ENCODE measurements around the gene DPH7. TPM values are rescaled to one million over a fixed set of nuclear protein-coding genes. Genes with fewer than 3 reads are reported as not detected.
"Not testable (repeated sequence)": the region's sequence is repeated elsewhere in the genome, so short reads cannot be mapped to it uniquely, and the experiment has no call there.

The DPH7 gene
- total and polyA plus RNA-seq, 2 experiments from 2014 or later, result 26.7 to 27.0 TPM

GRCh38 chr9:137511758-137512463 is 66.8 kb downstream of the DPH7 start:
- no peaks in the 10 kb centered on the region for H4K20me1 ChIP-seq (ENCODE audit: insufficient read depth)
- no peak overlapping the region for H3K9ac ChIP-seq
- peaks cover 4% of the 10 kb centered on the region; the same call in 1 of the 2 replicates for H3K4me1 ChIP-seq (ENCODE audit: insufficient read depth)
- 83 to 86% methylated on average over 24 to 25 of the region's 25 CpGs for WGBS, 2 experiments (ENCODE audit: low coverage in 1 of 2, low lambda C conversion rate in 2 of 2, missing lambda C conversion rate in 2 of 2)
- H3K4me2 ChIP-seq (ENCODE audit: unreplicated experiment), result no peak overlapping the region
- in situ Hi-C loops (cut with MboI), result no loop called here
- H3K36me3 ChIP-seq (ENCODE audit: low read depth), result no peaks in the 10 kb centered on the region
- DNase-seq, result no peak
- no peak overlapping the region for H3K4me3 ChIP-seq
- TF ChIP-seq EZH2 (IDR thresholded peaks at IDR 0.05; ENCODE audit: insufficient read depth, poor library complexity, severe bottlenecking) (no peak), EZH2phosphoT487 (IDR thresholded peaks at IDR 0.05; ENCODE audit: insufficient read depth, low read depth) (no peak)
- no peaks in the 10 kb centered on the region for H3K27me3 ChIP-seq (replicated peaks; ENCODE audit: insufficient read depth)
- H3F3A ChIP-seq (ENCODE audit: insufficient read depth), result no peaks in the 10 kb centered on the region
- no peak overlapping the region for H2AFZ ChIP-seq
- H3K79me2 ChIP-seq (ENCODE audit: insufficient read depth), result no peaks in the 10 kb centered on the region
- H3K9me2 ChIP-seq (ENCODE audit: insufficient read depth), result no peaks in the 10 kb centered on the region
- no peaks in the 10 kb centered on the region for H3K9me3 ChIP-seq (ENCODE audit: low read depth)
- no peak overlapping the region for H3K27ac ChIP-seq

GRCh38 chr9:137511126-137511525 is 67.6 kb downstream of the DPH7 start:
- H3K4me1 ChIP-seq (ENCODE audit: insufficient read depth); H3K9me3 ChIP-seq (ENCODE audit: low read depth); H3K27ac ChIP-seq; H4K20me1 ChIP-seq (ENCODE audit: insufficient read depth); H3K4me3 ChIP-seq; H3K4me2 ChIP-seq (ENCODE audit: unreplicated experiment); DNase-seq; H3K9ac ChIP-seq; H3K27me3 ChIP-seq (replicated peaks; ENCODE audit: insufficient read depth); H3F3A ChIP-seq (ENCODE audit: insufficient read depth); H2AFZ ChIP-seq; in situ Hi-C loops (cut with MboI); H3K79me2 ChIP-seq (ENCODE audit: insufficient read depth); H3K36me3 ChIP-seq (ENCODE audit: low read depth); H3K9me2 ChIP-seq (ENCODE audit: insufficient read depth): not testable (repeated sequence)
- 92 to 94% methylated on average over 8 to 22 of the region's 22 CpGs for WGBS, 2 experiments (ENCODE audit: low coverage in 1 of 2, low lambda C conversion rate in 2 of 2, missing lambda C conversion rate in 2 of 2)

GRCh38 chr9:137509198-137509597 is 69.5 kb downstream of the DPH7 start:
- Histone ChIP-seq H3K27ac (no peak overlapping the region), H2AFZ (no peak overlapping the region), H3K9me2 (ENCODE audit: insufficient read depth) (no peaks in the 10 kb centered on the region), H4K20me1 (ENCODE audit: insufficient read depth) (no peaks in the 10 kb centered on the region), H3K27me3 (replicated peaks; ENCODE audit: insufficient read depth) (no peaks in the 10 kb centered on the region), H3K9ac (no peak overlapping the region), H3K36me3 (ENCODE audit: low read depth) (no peaks in the 10 kb centered on the region), H3K4me2 (ENCODE audit: unreplicated experiment) (no peak overlapping the region), H3K4me3 (no peak overlapping the region), H3K9me3 (ENCODE audit: low read depth) (no peaks in the 10 kb centered on the region), H3K79me2 (ENCODE audit: insufficient read depth) (no peaks in the 10 kb centered on the region), H3K4me1 (ENCODE audit: insufficient read depth) (peaks cover 4% of the 10 kb centered on the region; the same call in 1 of the 2 replicates), H3F3A (ENCODE audit: insufficient read depth) (no peaks in the 10 kb centered on the region)
- WGBS, 2 experiments (ENCODE audit: low coverage in 1 of 2, low lambda C conversion rate in 2 of 2, missing lambda C conversion rate in 2 of 2), result 90 to 94% methylated on average over 13 to 14 of the region's 14 CpGs
- DNase-seq, result no peak
- TF ChIP-seq EZH2phosphoT487 (IDR thresholded peaks at IDR 0.05; ENCODE audit: insufficient read depth, low read depth), result no peak
- no peak for TF ChIP-seq EZH2 (IDR thresholded peaks at IDR 0.05; ENCODE audit: insufficient read depth, poor library complexity, severe bottlenecking)
- in situ Hi-C loops (cut with MboI), result no loop called here

- no peak overlapping the region for H2AFZ ChIP-seq
- no peak overlapping the region for H3K4me2 ChIP-seq (ENCODE audit: unreplicated experiment)
- H3K9ac ChIP-seq, result 0 out of 2 replicates have a peak overlapping the region, but pooled peaks have one; percentile 2
- H3K9me3 ChIP-seq (ENCODE audit: low read depth), result no peaks in the 10 kb centered on the region
- H3K27me3 ChIP-seq (replicated peaks; ENCODE audit: insufficient read depth), result no peaks in the 10 kb centered on the region
- H3K27ac ChIP-seq, result no peak overlapping the region
- H3K79me2 ChIP-seq (ENCODE audit: insufficient read depth), result no peaks in the 10 kb centered on the region
- TF ChIP-seq EZH2 (IDR thresholded peaks at IDR 0.05; ENCODE audit: insufficient read depth, poor library complexity, severe bottlenecking), result no peak
- TF ChIP-seq EZH2phosphoT487 (IDR thresholded peaks at IDR 0.05; ENCODE audit: insufficient read depth, low read depth), result no peak
- peaks cover 4% of the 10 kb centered on the region; the same call in 1 of the 2 replicates for H3K4me1 ChIP-seq (ENCODE audit: insufficient read depth)
- no peaks in the 10 kb centered on the region for H3K9me2 ChIP-seq (ENCODE audit: insufficient read depth)
- in situ Hi-C loops (cut with MboI), result no loop called here
- 0 out of 2 replicates have a peak, but pooled peaks cover 9% of the 10 kb centered on the region for H3F3A ChIP-seq (ENCODE audit: insufficient read depth)
- peak; percentile 81 for DNase-seq
- H3K4me3 ChIP-seq, result no peak overlapping the region
- WGBS, 2 experiments (ENCODE audit: low coverage in 1 of 2, low lambda C conversion rate in 2 of 2, missing lambda C conversion rate in 2 of 2), result 59 to 61% methylated on average over 26 of the region's 26 CpGs
- H3K36me3 ChIP-seq (ENCODE audit: low read depth), result no peaks in the 10 kb centered on the region
- no peaks in the 10 kb centered on the region for H4K20me1 ChIP-seq (ENCODE audit: insufficient read depth)
Measured at GRCh38 chr9:137506702-137507171, 72.0 kb downstream of the DPH7 start.
